ENCODE data around the gene SFT2D3. TPM values are rescaled to one million over a fixed set of nuclear protein-coding genes. Genes with fewer than 3 reads are reported as not detected.

SFT2D3 gene
- total and polyA plus RNA-seq, 2 of the 13 experiments (the other 11 are each of a cell fraction or from before 2014, with no cell fraction given) = 8.3 to 9.4 TPM

GRCh38 chr2:127652786-127653357, 48.4 kb upstream of the SFT2D3 start (continued):
- TF ChIP-seq ZBTB40 (IDR thresholded peaks at IDR 0.05) (no peak), ZBTB40 (CRISPR knock-in tag; IDR thresholded peaks at IDR 0.05) (no peak), MXD4 (CRISPR knock-in tag; IDR thresholded peaks at IDR 0.05) (no peak), ZMYM4 (CRISPR knock-in tag; IDR thresholded peaks at IDR 0.05) (no peak), ZBTB8A (CRISPR knock-in tag; IDR thresholded peaks at IDR 0.05; ENCODE audit: borderline replicate concordance, low read depth) (no peak), BRCA1 (CRISPR knock-in tag; IDR thresholded peaks at IDR 0.05) (no peak), ZSCAN9 (CRISPR knock-in tag; IDR thresholded peaks at IDR 0.05; ENCODE audit: borderline replicate concordance) (no peak), SP4 (CRISPR knock-in tag; IDR thresholded peaks at IDR 0.05) (no peak), NFKB2 (CRISPR knock-in tag; IDR thresholded peaks at IDR 0.05; ENCODE audit: borderline replicate concordance) (0 out of 2 replicates have a peak, but pooled peaks have one; percentile 9), ATM (IDR thresholded peaks at IDR 0.05; ENCODE audit: borderline replicate concordance) (no peak), TFDP1 (CRISPR knock-in tag; IDR thresholded peaks at IDR 0.05; ENCODE audit: borderline replicate concordance) (no peak), ZGPAT (CRISPR knock-in tag; IDR thresholded peaks at IDR 0.05) (no peak), ARNTL (CRISPR knock-in tag; IDR thresholded peaks at IDR 0.05) (no peak), ZFP82 (CRISPR knock-in tag; IDR thresholded peaks at IDR 0.05; ENCODE audit: borderline replicate concordance) (no peak), TGIF2 (CRISPR knock-in tag; IDR thresholded peaks at IDR 0.05) (no peak), THAP7 (CRISPR knock-in tag; IDR thresholded peaks at IDR 0.05) (no peak), STAG1 (CRISPR knock-in tag; IDR thresholded peaks at IDR 0.05) (no peak), HNRNPUL1 (IDR thresholded peaks at IDR 0.05; ENCODE audit: low read depth, low read length) (no peak), MAX (IDR thresholded peaks at IDR 0.05) (0 out of 2 replicates have a peak, but pooled peaks have one; percentile 55)

All from HepG2 (cell line).